ENCODE data around the gene OSBP2.
"Not testable (repeated sequence)": the region's sequence is repeated elsewhere in the genome, so short reads cannot be mapped to it uniquely, and the experiment has no call there.

OSBP2 gene

GRCh38 chr22:30679895-30680690 lies 14.6 kb upstream of the OSBP2 start:
- not testable (repeated sequence) for DNase-seq

GRCh38 chr22:30680991-30681770 lies 13.5 kb upstream of the OSBP2 start:
- DNase-seq: no peak

- DNase-seq: no peak
Observed at GRCh38 chr22:30681831-30682230, 12.8 kb upstream of the OSBP2 start.

GRCh38 chr22:30685178-30685577 lies 9.5 kb upstream of the OSBP2 start:
- DNase-seq: no peak

GRCh38 chr22:30687358-30687757 lies 7.3 kb upstream of the OSBP2 start:
- no peak for DNase-seq

- no peak for DNase-seq
Observed at GRCh38 chr22:30689622-30690021, 5.1 kb upstream of the OSBP2 start.

- DNase-seq: no peak
Observed at GRCh38 chr22:30691204-30691603, 3.5 kb upstream of the OSBP2 start.

GRCh38 chr22:30694171-30694639 lies 469 bp upstream of the OSBP2 start:
- peak in 3 of 4 experiments; percentile 8 to 50 (median 26) for DNase-seq

GRCh38 chr22:30695351-30695851 lies 727 bp downstream of the OSBP2 start:
- DNase-seq: peak in 1 of 4 experiments; percentile 7

GRCh38 chr22:30695871-30696655 lies 1.4 kb downstream of the OSBP2 start:
- no peak for DNase-seq

- DNase-seq: no peak
Observed at GRCh38 chr22:30697975-30698374, 3.3 kb downstream of the OSBP2 start.

- no peak for DNase-seq
Observed at GRCh38 chr22:30701872-30702271, 7.2 kb downstream of the OSBP2 start.

GRCh38 chr22:30702856-30703255 lies 8.2 kb downstream of the OSBP2 start:
- DNase-seq: no peak

- no peak for DNase-seq
Observed at GRCh38 chr22:30704978-30705377, 10.3 kb downstream of the OSBP2 start.

GRCh38 chr22:30705710-30706651 lies 11.3 kb downstream of the OSBP2 start:
- DNase-seq: no peak

GRCh38 chr22:30709980-30710379 lies 15.3 kb downstream of the OSBP2 start:
- not testable (repeated sequence) for DNase-seq

GRCh38 chr22:30712094-30712493 lies 17.4 kb downstream of the OSBP2 start:
- DNase-seq: no peak

- DNase-seq: no peak
Observed at GRCh38 chr22:30714062-30714461, 19.4 kb downstream of the OSBP2 start.

- DNase-seq: no peak
Observed at GRCh38 chr22:30717331-30717921, 22.8 kb downstream of the OSBP2 start.

GRCh38 chr22:30717952-30718351 lies 23.3 kb downstream of the OSBP2 start:
- DNase-seq: no peak

GRCh38 chr22:30718491-30718890 lies 23.8 kb downstream of the OSBP2 start:
- DNase-seq: no peak

Data from activated naive CD4-positive, alpha-beta T cell (primary cell).